Esophagus muscularis mucosa (tissue), 4 donors: ENCODE results near the gene NAV2.

ENCODE experiments used
- EP300 ChIP-seq: sonication (generic); formaldehyde crosslinking; IDR thresholded peaks from one replicate; pipeline ENCODE4 v1.6.1; 2017; ENCODE audit warnings: antibody characterized with exemption
- POLR2A ChIP-seq: fragments of 450-650 bp; IDR thresholded peaks from one replicate; pipeline ENCODE4 v1.6.1; 2017; ENCODE audit warnings: antibody characterized with exemption, moderate library complexity, mild to moderate bottlenecking, low read depth
- POLR2AphosphoS5 ChIP-seq, 2 donors: sonication (generic); formaldehyde crosslinking; IDR thresholded peaks; one replicate each; pipeline ENCODE4 v1.6.1; 2017; ENCODE audit warnings: antibody characterized with exemption in 2 of 2
- TF ChIP-seq, protein P1 (sequence below), 3 experiments: fragments of 200-600 bp in 2 of 3; fragments of 450-650 bp in 1 of 3; sonication (generic) in 2 of 3; IDR thresholded peaks; one replicate each; pipeline ENCODE4 v1.5.1; 2017 to 2019; ENCODE audit warnings: antibody characterized with exemption in 3 of 3, mild to moderate bottlenecking in 2 of 3, moderate library complexity in 1 of 3

DNA sequence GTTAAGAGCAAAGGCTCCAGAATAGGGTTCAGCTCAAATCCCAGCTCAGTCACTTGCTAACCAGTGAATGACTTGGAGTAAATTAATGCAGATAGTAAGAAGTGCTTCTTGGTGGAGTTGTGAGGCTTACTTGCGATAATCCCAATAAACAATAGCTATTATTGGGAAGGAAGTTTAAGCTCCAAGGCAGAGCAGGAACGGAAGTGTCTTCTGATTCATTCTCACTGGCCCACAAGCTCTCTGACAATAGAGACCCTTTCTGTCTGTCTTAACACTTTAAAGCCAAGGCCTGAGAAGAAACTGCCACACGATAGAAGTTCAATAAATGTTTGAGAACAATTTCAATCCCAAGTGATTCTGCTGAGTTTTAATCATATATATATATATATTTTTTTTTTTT, 292.2 kb downstream of the NAV2 start:
- TF ChIP-seq POLR2A (no peak), POLR2AphosphoS5 (IDR thresholded peaks at IDR 0.05) (no peak), EP300 (no peak)
- TF ChIP-seq, protein P1, sequence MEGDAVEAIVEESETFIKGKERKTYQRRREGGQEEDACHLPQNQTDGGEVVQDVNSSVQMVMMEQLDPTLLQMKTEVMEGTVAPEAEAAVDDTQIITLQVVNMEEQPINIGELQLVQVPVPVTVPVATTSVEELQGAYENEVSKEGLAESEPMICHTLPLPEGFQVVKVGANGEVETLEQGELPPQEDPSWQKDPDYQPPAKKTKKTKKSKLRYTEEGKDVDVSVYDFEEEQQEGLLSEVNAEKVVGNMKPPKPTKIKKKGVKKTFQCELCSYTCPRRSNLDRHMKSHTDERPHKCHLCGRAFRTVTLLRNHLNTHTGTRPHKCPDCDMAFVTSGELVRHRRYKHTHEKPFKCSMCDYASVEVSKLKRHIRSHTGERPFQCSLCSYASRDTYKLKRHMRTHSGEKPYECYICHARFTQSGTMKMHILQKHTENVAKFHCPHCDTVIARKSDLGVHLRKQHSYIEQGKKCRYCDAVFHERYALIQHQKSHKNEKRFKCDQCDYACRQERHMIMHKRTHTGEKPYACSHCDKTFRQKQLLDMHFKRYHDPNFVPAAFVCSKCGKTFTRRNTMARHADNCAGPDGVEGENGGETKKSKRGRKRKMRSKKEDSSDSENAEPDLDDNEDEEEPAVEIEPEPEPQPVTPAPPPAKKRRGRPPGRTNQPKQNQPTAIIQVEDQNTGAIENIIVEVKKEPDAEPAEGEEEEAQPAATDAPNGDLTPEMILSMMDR (IDR thresholded peaks at IDR 0.05) = no peak
